Measurements from ENCODE around the gene FHAD1.

- TF ChIP-seq CTCF (IDR thresholded peaks at IDR 0.05) (no peak), EZH2 (IDR thresholded peaks at IDR 0.05; ENCODE audit: borderline replicate concordance, insufficient read depth, low read depth, low read length, poor library complexity, severe bottlenecking) (no peak)
Measured at GRCh38 chr1:15383810-15384209, 136.8 kb downstream of the FHAD1 start.
